ENCODE results near the gene KRT28. TPM values are rescaled to one million over a fixed set of nuclear protein-coding genes. Genes with fewer than 3 reads are reported as not detected.
"Not testable (repeated sequence)": the region's sequence is repeated elsewhere in the genome, so short reads cannot be mapped to it uniquely, and the experiment has no call there.

The KRT28 gene
- total and polyA plus RNA-seq, 9 donors: not detected

GRCh38 chr17:40818733-40819527 is 19.2 kb upstream of the KRT28 start:
- under 1% methylated on average over 48 of the region's 73 CpGs for WGBS (ENCODE audit: insufficient coverage)
- Histone ChIP-seq H3K36me3 (ENCODE audit: control insufficient read depth, insufficient read depth, low read length) (peaks cover 7% of the 10 kb centered on the region), H3K27me3 (ENCODE audit: control insufficient read depth, insufficient read depth, low read length) (no peaks in the 10 kb centered on the region), H3K4me1 (ENCODE audit: control insufficient read depth, insufficient read depth, low read length) (peaks cover 2% of the 10 kb centered on the region), H3K4me3 (ENCODE audit: low read length) (peak overlapping the region; percentile 74), H3K9me3 (replicated peaks; ENCODE audit: control insufficient read depth, low read depth, low read length) (no peaks in the 10 kb centered on the region), H3K27ac (ENCODE audit: low read length) (peak overlapping the region; percentile 94)
- peak; percentile 93 for DNase-seq

DNA sequence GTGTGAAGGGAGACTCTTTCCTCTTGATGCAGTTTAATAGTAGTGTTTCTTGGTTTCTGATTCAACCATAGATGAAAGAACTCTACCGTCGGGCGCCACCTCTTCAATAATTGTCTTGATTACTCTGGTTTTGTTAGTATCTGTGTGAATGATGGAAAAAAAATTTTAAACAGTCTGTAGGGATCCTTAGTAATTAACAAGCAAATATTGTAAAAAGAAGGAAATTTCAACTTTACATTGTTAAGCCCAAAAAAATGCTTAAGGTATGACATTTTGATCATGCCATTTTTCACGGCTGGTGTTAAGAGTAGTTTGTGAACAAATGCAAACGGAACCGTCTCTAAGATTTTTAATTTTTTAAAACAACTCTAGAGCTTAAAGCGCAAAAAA is 18.6 kb upstream of the KRT28 start:
- H3K9me3 ChIP-seq (replicated peaks; ENCODE audit: control insufficient read depth, low read depth, low read length): no peaks in the 10 kb centered on the region
- peaks cover 7% of the 10 kb centered on the region for H3K36me3 ChIP-seq (ENCODE audit: control insufficient read depth, insufficient read depth, low read length)
- H3K4me1 ChIP-seq (ENCODE audit: control insufficient read depth, insufficient read depth, low read length): peaks cover 2% of the 10 kb centered on the region
- H3K27me3 ChIP-seq (ENCODE audit: control insufficient read depth, insufficient read depth, low read length): no peaks in the 10 kb centered on the region
- no peak for DNase-seq
- 0% methylated on average over 1 of the region's 7 CpGs for WGBS (ENCODE audit: insufficient coverage)
- peak overlapping the region; percentile 86 for H3K27ac ChIP-seq (ENCODE audit: low read length)
- peak overlapping the region; percentile 71 for H3K4me3 ChIP-seq (ENCODE audit: low read length)

- H3K4me3 ChIP-seq (ENCODE audit: low read length): no peak overlapping the region
- peaks cover 2% of the 10 kb centered on the region for H3K4me1 ChIP-seq (ENCODE audit: control insufficient read depth, insufficient read depth, low read length)
- DNase-seq: no peak
- peaks cover 2% of the 10 kb centered on the region for H3K27me3 ChIP-seq (ENCODE audit: control insufficient read depth, insufficient read depth, low read length)
- no peak overlapping the region for H3K27ac ChIP-seq (ENCODE audit: low read length)
- 82% methylated on average over 1 of the region's 4 CpGs for WGBS (ENCODE audit: insufficient coverage)
- H3K9me3 ChIP-seq (replicated peaks; ENCODE audit: control insufficient read depth, low read depth, low read length): no peaks in the 10 kb centered on the region
- H3K36me3 ChIP-seq (ENCODE audit: control insufficient read depth, insufficient read depth, low read length): peaks cover 7% of the 10 kb centered on the region
Measured at GRCh38 chr17:40817103-40817682, 17.4 kb upstream of the KRT28 start.

DNA sequence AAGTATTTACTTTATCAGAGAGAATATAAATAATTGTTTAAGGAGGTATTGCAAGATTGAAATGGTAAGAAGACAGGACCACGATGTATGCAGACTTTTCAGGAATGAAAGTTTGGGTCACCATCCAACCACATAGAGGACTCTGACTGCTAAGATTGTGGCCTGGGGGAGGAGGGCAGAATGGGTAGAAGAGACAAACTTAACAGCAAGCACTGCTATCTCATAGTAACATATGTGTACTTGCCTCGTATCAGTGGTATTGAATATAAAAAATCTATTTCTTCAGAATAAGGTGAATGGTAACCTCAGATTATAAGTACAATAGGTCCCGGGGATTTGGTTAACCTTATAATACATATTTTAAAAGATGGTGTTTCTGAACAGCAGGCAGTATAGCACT is 16.8 kb upstream of the KRT28 start:
- WGBS (ENCODE audit: insufficient coverage): no CpG with 5 or more reads among the region's 3 CpGs

DNA sequence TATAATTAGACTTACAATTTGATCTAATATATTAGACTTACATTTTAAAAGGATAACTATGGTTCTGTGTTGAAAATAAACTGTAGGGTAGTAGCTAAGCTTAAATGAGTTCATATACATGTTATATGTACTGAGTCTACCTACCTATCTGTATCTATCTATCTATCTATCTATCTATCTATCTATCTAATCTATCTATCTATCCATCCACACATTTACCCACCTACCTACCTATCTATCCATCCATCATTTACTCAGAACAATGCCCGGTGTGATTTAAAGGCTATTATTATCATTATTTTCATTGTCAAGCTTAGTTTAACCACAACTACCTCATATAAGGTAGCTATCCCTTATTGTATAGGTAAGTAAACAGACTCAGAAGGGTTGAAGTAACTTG is 15.6 kb upstream of the KRT28 start:
- H3K36me3 ChIP-seq (ENCODE audit: control insufficient read depth, insufficient read depth, low read length): peaks cover 7% of the 10 kb centered on the region
- peaks cover 2% of the 10 kb centered on the region for H3K27me3 ChIP-seq (ENCODE audit: control insufficient read depth, insufficient read depth, low read length)
- no peak overlapping the region for H3K4me3 ChIP-seq (ENCODE audit: low read length)
- no peak for DNase-seq
- no CpG with 5 or more reads among the region's 1 CpG for WGBS (ENCODE audit: insufficient coverage)
- H3K4me1 ChIP-seq (ENCODE audit: control insufficient read depth, insufficient read depth, low read length): peaks cover 2% of the 10 kb centered on the region
- H3K9me3 ChIP-seq (replicated peaks; ENCODE audit: control insufficient read depth, low read depth, low read length): no peaks in the 10 kb centered on the region
- no peak overlapping the region for H3K27ac ChIP-seq (ENCODE audit: low read length)

More for the DNA sequence above, 16.8 kb upstream of the KRT28 start:
- peaks cover 2% of the 10 kb centered on the region for H3K27me3 ChIP-seq (ENCODE audit: control insufficient read depth, insufficient read depth, low read length)
- no peaks in the 10 kb centered on the region for H3K9me3 ChIP-seq (replicated peaks; ENCODE audit: control insufficient read depth, low read depth, low read length)
- peaks cover 7% of the 10 kb centered on the region for H3K36me3 ChIP-seq (ENCODE audit: control insufficient read depth, insufficient read depth, low read length)
- no peak overlapping the region for H3K27ac ChIP-seq (ENCODE audit: low read length)
- peaks cover 2% of the 10 kb centered on the region for H3K4me1 ChIP-seq (ENCODE audit: control insufficient read depth, insufficient read depth, low read length)
- DNase-seq: no peak
- H3K4me3 ChIP-seq (ENCODE audit: low read length): no peak overlapping the region

GRCh38 chr17:40814657-40815056 is 14.9 kb upstream of the KRT28 start:
- H3K4me1 ChIP-seq (ENCODE audit: control insufficient read depth, insufficient read depth, low read length); H3K27ac ChIP-seq (ENCODE audit: low read length); H3K27me3 ChIP-seq (ENCODE audit: control insufficient read depth, insufficient read depth, low read length); H3K36me3 ChIP-seq (ENCODE audit: control insufficient read depth, insufficient read depth, low read length); H3K4me3 ChIP-seq (ENCODE audit: low read length); DNase-seq; H3K9me3 ChIP-seq (replicated peaks; ENCODE audit: control insufficient read depth, low read depth, low read length): not testable (repeated sequence)
- no CpG with 5 or more reads among the region's 3 CpGs for WGBS (ENCODE audit: insufficient coverage)

- WGBS (ENCODE audit: insufficient coverage): 100% methylated on average over 1 of the region's 4 CpGs
- H3K9me3 ChIP-seq (replicated peaks; ENCODE audit: control insufficient read depth, low read depth, low read length): no peaks in the 10 kb centered on the region
- H3K4me3 ChIP-seq (ENCODE audit: low read length): no peak overlapping the region
- no peak overlapping the region for H3K27ac ChIP-seq (ENCODE audit: low read length)
- no peak for DNase-seq
- peaks cover 7% of the 10 kb centered on the region for H3K36me3 ChIP-seq (ENCODE audit: control insufficient read depth, insufficient read depth, low read length)
- no peaks in the 10 kb centered on the region for H3K4me1 ChIP-seq (ENCODE audit: control insufficient read depth, insufficient read depth, low read length)
- peaks cover 2% of the 10 kb centered on the region for H3K27me3 ChIP-seq (ENCODE audit: control insufficient read depth, insufficient read depth, low read length)
Measured at GRCh38 chr17:40813804-40814203, 14.0 kb upstream of the KRT28 start.

GRCh38 chr17:40812639-40813038 is 12.9 kb upstream of the KRT28 start:
- peaks cover 2% of the 10 kb centered on the region for H3K27me3 ChIP-seq (ENCODE audit: control insufficient read depth, insufficient read depth, low read length)
- H3K4me3 ChIP-seq (ENCODE audit: low read length): no peak overlapping the region
- WGBS (ENCODE audit: insufficient coverage): no CpG with 5 or more reads among the region's 3 CpGs
- H3K9me3 ChIP-seq (replicated peaks; ENCODE audit: control insufficient read depth, low read depth, low read length): no peaks in the 10 kb centered on the region
- no peak for DNase-seq
- no peaks in the 10 kb centered on the region for H3K4me1 ChIP-seq (ENCODE audit: control insufficient read depth, insufficient read depth, low read length)
- no peak overlapping the region for H3K27ac ChIP-seq (ENCODE audit: low read length)
- H3K36me3 ChIP-seq (ENCODE audit: control insufficient read depth, insufficient read depth, low read length): peaks cover 7% of the 10 kb centered on the region

- WGBS (ENCODE audit: insufficient coverage): 80% methylated on average over 3 of the region's 6 CpGs
- no peak for DNase-seq
- no peaks in the 10 kb centered on the region for H3K4me1 ChIP-seq (ENCODE audit: control insufficient read depth, insufficient read depth, low read length)
- no peaks in the 10 kb centered on the region for H3K9me3 ChIP-seq (replicated peaks; ENCODE audit: control insufficient read depth, low read depth, low read length)
- peaks cover 17% of the 10 kb centered on the region for H3K27me3 ChIP-seq (ENCODE audit: control insufficient read depth, insufficient read depth, low read length)
- no peak overlapping the region for H3K4me3 ChIP-seq (ENCODE audit: low read length)
- H3K36me3 ChIP-seq (ENCODE audit: control insufficient read depth, insufficient read depth, low read length): no peaks in the 10 kb centered on the region
- H3K27ac ChIP-seq (ENCODE audit: low read length): peak overlapping the region; percentile 47
Measured at GRCh38 chr17:40810494-40810893, 10.7 kb upstream of the KRT28 start.

- peak; percentile 22 for DNase-seq
- no peak overlapping the region for H3K4me3 ChIP-seq (ENCODE audit: low read length)
- peaks cover 20% of the 10 kb centered on the region for H3K27me3 ChIP-seq (ENCODE audit: control insufficient read depth, insufficient read depth, low read length)
- H3K4me1 ChIP-seq (ENCODE audit: control insufficient read depth, insufficient read depth, low read length): no peaks in the 10 kb centered on the region
- H3K9me3 ChIP-seq (replicated peaks; ENCODE audit: control insufficient read depth, low read depth, low read length): no peaks in the 10 kb centered on the region
- no peaks in the 10 kb centered on the region for H3K36me3 ChIP-seq (ENCODE audit: control insufficient read depth, insufficient read depth, low read length)
- peak overlapping the region; percentile 47 for H3K27ac ChIP-seq (ENCODE audit: low read length)
- no CpG with 5 or more reads among the region's 2 CpGs for WGBS (ENCODE audit: insufficient coverage)
Measured at GRCh38 chr17:40809721-40810421, 10.1 kb upstream of the KRT28 start.
